ENCODE measurements around the gene BICRA. TPM values are rescaled to one million over a fixed set of nuclear protein-coding genes. Genes with fewer than 3 reads are reported as not detected.

BICRA gene
- total and polyA plus RNA-seq, 2 of the 4 experiments (the other 2 are of a cell fraction) = 1.8 to 3.5 TPM

DNA sequence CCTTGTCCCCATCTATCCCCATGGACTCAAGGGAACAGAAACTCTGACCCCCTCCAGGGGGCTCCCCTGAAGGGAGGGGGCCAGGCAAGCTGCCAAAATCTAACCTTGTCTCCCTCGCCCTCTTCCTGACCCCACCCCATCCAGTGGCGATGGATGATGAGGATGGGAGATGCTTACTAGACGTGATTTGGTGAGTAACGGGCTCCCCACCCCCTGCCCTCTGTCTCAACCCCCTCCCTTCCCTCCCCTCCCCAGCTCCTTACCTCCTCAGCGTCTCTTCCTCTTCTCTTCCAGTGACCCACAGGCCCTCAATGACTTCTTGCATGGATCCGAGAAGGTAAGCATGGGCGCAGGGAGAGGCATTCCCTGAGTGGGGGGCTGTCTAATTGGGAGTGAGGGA lies 64.5 kb downstream of the BICRA start:
- Histone ChIP-seq H3K79me1 (ENCODE audit: low read depth in 1 of 2, low read length in 2 of 2) (peaks cover 30 to 70% of the 10 kb centered on the region in 2 experiments), H2BK15ac (ENCODE audit: low read depth, low read length) (no peak overlapping the region), H2BK120ac (ENCODE audit: low read depth, low read length) (no peak overlapping the region), H3K9ac (ENCODE audit: low read depth, low read length) (no peak overlapping the region), H2AK5ac (ENCODE audit: low read depth, low read length) (no peak overlapping the region), H3K56ac (ENCODE audit: extremely low read depth, insufficient read depth, low read length) (no peak overlapping the region), H2AK9ac (replicated peaks; ENCODE audit: low read depth, low read length, poor library complexity) (no peak overlapping the region), H4K20me1 (ENCODE audit: insufficient read depth, low read length) (peaks cover 33% of the 10 kb centered on the region), H3K4me3 (ENCODE audit: insufficient read depth, low read depth, low read length) (no peak overlapping the region), H4K5ac (ENCODE audit: low read depth, low read length) (no peak overlapping the region), H2BK20ac (ENCODE audit: low read depth, low read length) (no peak overlapping the region), H3K18ac (ENCODE audit: low read depth, low read length) (no peak overlapping the region), H2AFZ (replicated peaks; ENCODE audit: low read length, poor library complexity) (no peak overlapping the region), H3K36me3 (ENCODE audit: control insufficient read depth, insufficient read depth, low read length) (peaks cover 58% of the 10 kb centered on the region), H3K27ac (ENCODE audit: insufficient read depth, low read length) (no peak overlapping the region), H4K8ac (ENCODE audit: low read depth in 2 of 2, low read length in 2 of 2) (no peak overlapping the region), H4K91ac (ENCODE audit: insufficient read depth, low read depth, low read length) (no peak overlapping the region), H3K23ac (ENCODE audit: low read depth, low read length) (no peak overlapping the region), H2BK5ac (ENCODE audit: low read depth, low read length, poor library complexity, severe bottlenecking) (no peak overlapping the region), H3K4ac (ENCODE audit: low read depth, low read length) (no peak overlapping the region), H3K14ac (replicated peaks; ENCODE audit: low read depth, low read length) (no peak overlapping the region), H3K4me1 (ENCODE audit: control insufficient read depth, insufficient read depth, low read length) (no peaks in the 10 kb centered on the region), H3K4me2 (ENCODE audit: low read depth, low read length) (no peak overlapping the region), H3K9me3 (ENCODE audit: control insufficient read depth, insufficient read depth, low read length) (0 out of 2 replicates have a peak, but pooled peaks cover 2% of the 10 kb centered on the region), H3K27me3 (ENCODE audit: control insufficient read depth, insufficient read depth, low read length) (no peaks in the 10 kb centered on the region), H3K9me1 (ENCODE audit: insufficient read depth, low read length) (peaks cover 14% of the 10 kb centered on the region; the same call in 1 of the 2 replicates)
- ChIA-PET POLR2A (ENCODE audit: unreplicated experiment) (no interaction called here), CTCF (no interaction called here)
- no TSS peak for BruUV-seq (replicated peaks)
- intact Hi-C loops (cut with micrococcal nuclease) (no loop called here), in situ Hi-C loops (cut with MboI; ENCODE audit: low sequenced_read_pairs) (no loop called here), dilution Hi-C loops (cut with HindIII; ENCODE audit: low sequenced_read_pairs, unreplicated experiment) (no loop called here)
- ATAC-seq (ENCODE audit: low read depth) (no peak), DNase-seq (no peak)
- TF ChIP-seq MXI1 (IDR thresholded peaks at IDR 0.05; ENCODE audit: borderline replicate concordance, low read depth, low read length) (no peak), RAD21 (IDR thresholded peaks at IDR 0.05; ENCODE audit: low read length) (no peak), SMC3 (IDR thresholded peaks at IDR 0.05; ENCODE audit: low read depth, low read length) (no peak), NFE2L2 (IDR thresholded peaks at IDR 0.05; ENCODE audit: low read depth, low read length) (no peak), RCOR1 (IDR thresholded peaks at IDR 0.05; ENCODE audit: insufficient replicate concordance, low read length) (no peak), CHD1 (IDR thresholded peaks at IDR 0.05; ENCODE audit: low read depth, low read length) (no peak), BHLHE40 (IDR thresholded peaks at IDR 0.05; ENCODE audit: low read depth, low read length) (no peak), RFX5 (IDR thresholded peaks at IDR 0.05; ENCODE audit: low read depth, low read length) (no peak), CEBPB (IDR thresholded peaks at IDR 0.05; ENCODE audit: low read depth, low read length) (no peak), MAZ (IDR thresholded peaks at IDR 0.05; ENCODE audit: borderline replicate concordance, low read depth, low read length) (no peak), POLR2A (IDR thresholded peaks at IDR 0.05; ENCODE audit: low read depth, low read length) (no peak), FOS (IDR thresholded peaks at IDR 0.05; ENCODE audit: low read depth, low read length) (no peak), MAFK (IDR thresholded peaks at IDR 0.05; ENCODE audit: low read depth, low read length) (no peak)
- TF ChIP-seq, protein P1, sequence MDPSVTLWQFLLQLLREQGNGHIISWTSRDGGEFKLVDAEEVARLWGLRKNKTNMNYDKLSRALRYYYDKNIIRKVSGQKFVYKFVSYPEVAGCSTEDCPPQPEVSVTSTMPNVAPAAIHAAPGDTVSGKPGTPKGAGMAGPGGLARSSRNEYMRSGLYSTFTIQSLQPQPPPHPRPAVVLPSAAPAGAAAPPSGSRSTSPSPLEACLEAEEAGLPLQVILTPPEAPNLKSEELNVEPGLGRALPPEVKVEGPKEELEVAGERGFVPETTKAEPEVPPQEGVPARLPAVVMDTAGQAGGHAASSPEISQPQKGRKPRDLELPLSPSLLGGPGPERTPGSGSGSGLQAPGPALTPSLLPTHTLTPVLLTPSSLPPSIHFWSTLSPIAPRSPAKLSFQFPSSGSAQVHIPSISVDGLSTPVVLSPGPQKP (IDR thresholded peaks at IDR 0.05; ENCODE audit: borderline replicate concordance, low read depth, low read length) = no peak
- TF ChIP-seq, protein P2, sequence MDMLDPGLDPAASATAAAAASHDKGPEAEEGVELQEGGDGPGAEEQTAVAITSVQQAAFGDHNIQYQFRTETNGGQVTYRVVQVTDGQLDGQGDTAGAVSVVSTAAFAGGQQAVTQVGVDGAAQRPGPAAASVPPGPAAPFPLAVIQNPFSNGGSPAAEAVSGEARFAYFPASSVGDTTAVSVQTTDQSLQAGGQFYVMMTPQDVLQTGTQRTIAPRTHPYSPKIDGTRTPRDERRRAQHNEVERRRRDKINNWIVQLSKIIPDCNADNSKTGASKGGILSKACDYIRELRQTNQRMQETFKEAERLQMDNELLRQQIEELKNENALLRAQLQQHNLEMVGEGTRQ (IDR thresholded peaks at IDR 0.05; ENCODE audit: low read depth, low read length) = no peak
- TF ChIP-seq, protein P3, sequence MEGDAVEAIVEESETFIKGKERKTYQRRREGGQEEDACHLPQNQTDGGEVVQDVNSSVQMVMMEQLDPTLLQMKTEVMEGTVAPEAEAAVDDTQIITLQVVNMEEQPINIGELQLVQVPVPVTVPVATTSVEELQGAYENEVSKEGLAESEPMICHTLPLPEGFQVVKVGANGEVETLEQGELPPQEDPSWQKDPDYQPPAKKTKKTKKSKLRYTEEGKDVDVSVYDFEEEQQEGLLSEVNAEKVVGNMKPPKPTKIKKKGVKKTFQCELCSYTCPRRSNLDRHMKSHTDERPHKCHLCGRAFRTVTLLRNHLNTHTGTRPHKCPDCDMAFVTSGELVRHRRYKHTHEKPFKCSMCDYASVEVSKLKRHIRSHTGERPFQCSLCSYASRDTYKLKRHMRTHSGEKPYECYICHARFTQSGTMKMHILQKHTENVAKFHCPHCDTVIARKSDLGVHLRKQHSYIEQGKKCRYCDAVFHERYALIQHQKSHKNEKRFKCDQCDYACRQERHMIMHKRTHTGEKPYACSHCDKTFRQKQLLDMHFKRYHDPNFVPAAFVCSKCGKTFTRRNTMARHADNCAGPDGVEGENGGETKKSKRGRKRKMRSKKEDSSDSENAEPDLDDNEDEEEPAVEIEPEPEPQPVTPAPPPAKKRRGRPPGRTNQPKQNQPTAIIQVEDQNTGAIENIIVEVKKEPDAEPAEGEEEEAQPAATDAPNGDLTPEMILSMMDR (conservative IDR thresholded peaks at IDR 0.05; ENCODE audit: low read depth, low read length) = no peak
- WGBS, 2 experiments (ENCODE audit: extremely low coverage in 2 of 2, insufficient read length in 1 of 2) = no CpG with 5 or more reads among the region's 7 CpGs
